Endothelial cell of umbilical vein (primary cell): Measurements from ENCODE around the gene ADAP2. TPM values are rescaled to one million over a fixed set of nuclear protein-coding genes. Genes with fewer than 3 reads are reported as not detected.

Source experiments
- BruUV-seq: library from RNA; stranded (reverse); fragments of 400-500 nt; replicated peaks from 2 replicates; lab custom pipeline; 2021; lab: Mats Ljungman, UMichigan
- CTCF ChIA-PET: fragments of 300-600, 350-600 bp; sonication (Branson Sonifier 250); formaldehyde crosslinking; loops from one replicate; lab custom pipeline; 2021; ENCODE audit warnings: antibody characterized with exemption, inconsistent platforms; lab: Charles Lee
- POLR2A ChIA-PET: fragments of 300-600, 350-600 bp; sonication (Branson Sonifier 250); formaldehyde crosslinking; loops from one replicate; lab custom pipeline; 2021; ENCODE audit warnings: antibody characterized with exemption, inconsistent platforms; lab: Charles Lee
- DNase-seq: peaks from one replicate; pipeline ENCODE4 v3.0.0-alpha.2; 2011; ENCODE audit warnings: low read depth, low spot score
- FAIRE-seq: peaks from 2 replicates; lab custom pipeline; 2011; peaks lifted over from hg19 to GRCh38; lab: Jason Lieb, UNC
- H2AFZ ChIP-seq: 2 replicates; pipeline ENCODE4 v1.6.0; 2012; ENCODE audit warnings: low read depth, low read length, control low read depth, inconsistent platforms
- H3K27ac ChIP-seq: 2 replicates; pipeline ENCODE4 v1.5.1; 2011; ENCODE audit warnings: low read depth, mild to moderate bottlenecking, control low read depth, low read length, moderate library complexity; ENCODE audit not compliant: insufficient read depth
- H3K27me3 ChIP-seq, 2 experiments: 2 replicates each; pipeline versions ENCODE4 v1.6.0 to v1.6.1; 2011; ENCODE audit warnings: low read length in 2 of 2, mixed read lengths in 1 of 2; ENCODE audit not compliant: control insufficient read depth in 2 of 2, insufficient read depth in 2 of 2
- H3K36me3 ChIP-seq, 2 experiments: 2 replicates in 1 of 2; 3 replicates in 1 of 2; pipeline ENCODE4 v1.5.1; 2011; ENCODE audit warnings: low read length in 2 of 2, mild to moderate bottlenecking in 1 of 2, moderate library complexity in 1 of 2; ENCODE audit not compliant: control insufficient read depth in 2 of 2, insufficient read depth in 2 of 2; ENCODE audit errors: extremely low read depth in 1 of 2
- H3K4me1 ChIP-seq: 3 replicates; pipeline ENCODE4 v1.5.1; 2011; ENCODE audit warnings: mild to moderate bottlenecking, low read length; ENCODE audit not compliant: control insufficient read depth, insufficient read depth; ENCODE audit errors: extremely low read depth
- H3K4me2 ChIP-seq: 2 replicates; pipeline ENCODE4 v1.6.1; 2011; ENCODE audit warnings: low read length, control low read depth, mixed read lengths; ENCODE audit not compliant: insufficient read depth
- H3K4me3 ChIP-seq, 3 experiments: fragments of 200-600 bp in 1 of 3; sonication (generic), shearing (Covaris generic) in 1 of 3; replicated peaks in 1 of 3; 2 replicates each; pipeline ENCODE4 v1.5.1; 2011 to 2016; ENCODE audit warnings: control low read depth in 3 of 3, low read length in 3 of 3, mild to moderate bottlenecking in 2 of 3, inconsistent platforms in 1 of 3, low read depth in 1 of 3, moderate library complexity in 1 of 3; ENCODE audit not compliant: insufficient read depth in 1 of 3
- H3K79me2 ChIP-seq: 2 replicates; pipeline ENCODE4 v1.6.0; 2012; ENCODE audit warnings: low read length, inconsistent platforms; ENCODE audit not compliant: control insufficient read depth, insufficient read depth
- H3K9ac ChIP-seq: replicated peaks from 2 replicates; pipeline ENCODE3; 2011; ENCODE audit warnings: low read length, control low read depth; ENCODE audit not compliant: insufficient read depth; ENCODE audit errors: extremely low read depth
- H3K9me1 ChIP-seq: replicated peaks from 3 replicates; pipeline ENCODE4 v1.6.0; 2011; ENCODE audit warnings: mild to moderate bottlenecking, low read length; ENCODE audit not compliant: control insufficient read depth, insufficient read depth; ENCODE audit errors: extremely low read depth
- H3K9me3 ChIP-seq: replicated peaks from 2 replicates; pipeline ENCODE4 v1.5.1; 2012; ENCODE audit warnings: low read length, inconsistent platforms; ENCODE audit not compliant: control insufficient read depth, insufficient read depth
- H4K20me1 ChIP-seq: replicated peaks from 2 replicates; pipeline ENCODE3; 2011; ENCODE audit warnings: mild to moderate bottlenecking, low read length; ENCODE audit not compliant: control insufficient read depth, insufficient read depth; ENCODE audit errors: extremely low read depth
- EZH2 ChIP-seq: IDR thresholded peaks from 2 replicates; pipeline ENCODE4 v1.6.1; 2012; ENCODE audit warnings: borderline replicate concordance, low read depth, mild to moderate bottlenecking, moderate library complexity, low read length, inconsistent platforms; ENCODE audit not compliant: severe bottlenecking
- FOS ChIP-seq: IDR thresholded peaks from 2 replicates; pipeline ENCODE4 v1.6.1; 2011; ENCODE audit warnings: mild to moderate bottlenecking, low read length, moderate library complexity, borderline replicate concordance; ENCODE audit not compliant: insufficient read depth
- GATA2 ChIP-seq: IDR thresholded peaks from 2 replicates; pipeline ENCODE4 v1.7.0; 2011; ENCODE audit warnings: low read depth, mild to moderate bottlenecking, moderate library complexity, mixed read lengths, low read length; ENCODE audit not compliant: insufficient read length, insufficient read depth
- JUN ChIP-seq: IDR thresholded peaks from 2 replicates; pipeline ENCODE4 v1.6.1; 2011; ENCODE audit warnings: borderline replicate concordance, low read depth; ENCODE audit not compliant: insufficient read length, insufficient read depth
- MAX ChIP-seq: IDR thresholded peaks from 2 replicates; pipeline ENCODE4 v1.6.1; 2011; ENCODE audit not compliant: insufficient read depth, insufficient read length
- MYC ChIP-seq: IDR thresholded peaks from one replicate; pipeline ENCODE4 v1.6.1; 2011; ENCODE audit warnings: mild to moderate bottlenecking, low read depth, low read length
- POLR2A ChIP-seq: IDR thresholded peaks from 2 replicates; pipeline ENCODE4 v1.6.1; 2012; ENCODE audit warnings: low read depth, mild to moderate bottlenecking, control low read depth, low read length
- POLR2AphosphoS5 ChIP-seq: IDR thresholded peaks from 2 replicates; pipeline ENCODE4 v1.6.1; 2012; ENCODE audit warnings: low read depth, mild to moderate bottlenecking, control low read depth, low read length, moderate library complexity; ENCODE audit not compliant: insufficient read depth
- dilution Hi-C: fragments of 300-500 bp; cut with MboI; formaldehyde crosslinking; loops from one replicate; pipeline ENCODE4 v1.15.0; 2019; ENCODE audit warnings: low sequenced_read_pairs; ENCODE audit not compliant: extremely low pct_ligation_motif_present
- intact Hi-C: fragments of 100-400 bp; cut with micrococcal nuclease; formaldehyde crosslinking; loops from one replicate; pipeline ENCODE4 v1.10.0; 2022
- polyA plus RNA-seq, 4 experiments: library from polyadenylated mRNA; depleted of rRNA in 3 of 4; stranded (reverse) in 3 of 4; unstranded in 1 of 4; fragments of >200 nt; gene quantifications; 2 replicates each; pipeline versions ENCODE4 v1.2.1 to v1.2.3, GENCODE V29; 2011 to 2012; ENCODE audit warnings: missing spikeins in 1 of 4
- total RNA-seq: library from RNA; stranded (reverse); gene quantifications from 2 replicates; pipeline ENCODE4 v1.2.3, GENCODE V29; 2021
- TF ChIP-seq, protein P1 (sequence below), 2 donors: IDR thresholded peaks; 1 replicate in 1 of 2; 2 replicates in 1 of 2; pipeline ENCODE4 v1.5.1; 2011; ENCODE audit warnings: low read length in 2 of 2, mild to moderate bottlenecking in 2 of 2, moderate library complexity in 2 of 2, control low read depth in 1 of 2, inconsistent platforms in 1 of 2, low read depth in 1 of 2; ENCODE audit not compliant: insufficient read depth in 1 of 2; ENCODE audit errors: extremely low read depth in 1 of 2

ADAP2 gene
- total and polyA plus RNA-seq, 2 donors (not counting 3 experiments of a cell fraction or from before 2014, with no cell fraction given): 0.28 to 1.0 TPM

DNA sequence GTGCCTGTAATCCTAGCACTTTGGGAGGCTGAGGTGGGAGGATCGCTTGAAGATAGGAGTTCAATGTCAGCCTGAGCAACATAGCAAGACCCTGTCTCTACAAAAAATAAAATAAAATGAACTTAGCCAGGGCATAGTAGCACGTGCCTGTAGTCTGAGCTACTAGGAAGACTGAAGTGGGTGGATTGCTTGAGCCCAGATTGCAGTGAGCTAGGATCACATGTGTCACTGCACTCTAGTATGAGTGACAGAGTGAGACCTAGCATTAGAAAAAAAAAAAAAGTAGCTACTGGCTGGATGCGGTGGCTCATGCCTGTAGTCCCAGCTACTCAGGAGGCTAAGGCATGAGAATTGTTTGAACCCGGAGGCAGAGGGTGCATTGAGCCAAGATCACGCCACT is 6.0 kb downstream of the ADAP2 start:
- ChIA-PET POLR2A (interaction anchor here (0.5 to 0.7 kb wide), 3 partner anchors 186 to 1009 kb away, joined by 3 to 11 read pairs (median 6); no protein-coding TSS in a partner anchor), CTCF (no interaction called here)
- Histone ChIP-seq H3K9me3 (no peaks in the 10 kb centered on the region), H3K27ac (no peak overlapping the region), H2AFZ (no peak overlapping the region), H3K9me1 (no peaks in the 10 kb centered on the region), H4K20me1 (no peaks in the 10 kb centered on the region), H3K79me2 (no peaks in the 10 kb centered on the region), H3K36me3 (no peaks in the 10 kb centered on the region), H3K4me2 (no peak overlapping the region), H3K9ac (no peak overlapping the region), H3K4me1 (no peaks in the 10 kb centered on the region), H3K4me3 (no peak overlapping the region), H3K27me3 (peaks cover 11 to 14% of the 10 kb centered on the region in 2 experiments)
- dilution Hi-C loops: no loop called here
- no peak for TF ChIP-seq GATA2
- TF ChIP-seq POLR2AphosphoS5: no peak
- TF ChIP-seq EZH2: no peak
- TF ChIP-seq, protein P1, sequence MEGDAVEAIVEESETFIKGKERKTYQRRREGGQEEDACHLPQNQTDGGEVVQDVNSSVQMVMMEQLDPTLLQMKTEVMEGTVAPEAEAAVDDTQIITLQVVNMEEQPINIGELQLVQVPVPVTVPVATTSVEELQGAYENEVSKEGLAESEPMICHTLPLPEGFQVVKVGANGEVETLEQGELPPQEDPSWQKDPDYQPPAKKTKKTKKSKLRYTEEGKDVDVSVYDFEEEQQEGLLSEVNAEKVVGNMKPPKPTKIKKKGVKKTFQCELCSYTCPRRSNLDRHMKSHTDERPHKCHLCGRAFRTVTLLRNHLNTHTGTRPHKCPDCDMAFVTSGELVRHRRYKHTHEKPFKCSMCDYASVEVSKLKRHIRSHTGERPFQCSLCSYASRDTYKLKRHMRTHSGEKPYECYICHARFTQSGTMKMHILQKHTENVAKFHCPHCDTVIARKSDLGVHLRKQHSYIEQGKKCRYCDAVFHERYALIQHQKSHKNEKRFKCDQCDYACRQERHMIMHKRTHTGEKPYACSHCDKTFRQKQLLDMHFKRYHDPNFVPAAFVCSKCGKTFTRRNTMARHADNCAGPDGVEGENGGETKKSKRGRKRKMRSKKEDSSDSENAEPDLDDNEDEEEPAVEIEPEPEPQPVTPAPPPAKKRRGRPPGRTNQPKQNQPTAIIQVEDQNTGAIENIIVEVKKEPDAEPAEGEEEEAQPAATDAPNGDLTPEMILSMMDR (IDR thresholded peaks at IDR 0.05; ENCODE audit: extremely low read depth in 1 of 2, insufficient read depth in 1 of 2, low read depth in 1 of 2, low read length in 2 of 2): no peak
- TF ChIP-seq MYC: no peak
- no peak for TF ChIP-seq JUN
- TF ChIP-seq FOS: no peak
- TF ChIP-seq MAX: no peak
- no peak for TF ChIP-seq POLR2A
- BruUV-seq: no TSS peak
- DNase-seq (no peak), FAIRE-seq (no peak)
- intact Hi-C loops: no loop called here
